Gastrocnemius medialis (tissue), 4 donors: Measurements from ENCODE around the gene ITPK1. TPM values are rescaled to one million over a fixed set of nuclear protein-coding genes. Genes with fewer than 3 reads are reported as not detected.

Experiments
- ATAC-seq, 2 donors: fragments of 150-250 bp; one replicate each; pipeline ENCODE4 v1.9.1; 2016
- DNase-seq, 2 donors: peaks; one replicate each; pipeline ENCODE4 v3.0.0-alpha.2; 2019
- H3K27ac ChIP-seq, 4 donors: fragments of 200-600 bp; sonication (generic); 1 replicate in 1 of 4; 2 replicates in 3 of 4; pipeline ENCODE4 v1.5.1; 2016 to 2018; ENCODE audit warnings: mild to moderate bottlenecking in 2 of 4, moderate library complexity in 1 of 4
- H3K27me3 ChIP-seq, 3 donors: fragments of 200-600 bp; sonication (generic) in 2 of 3; 1 replicate in 1 of 3; 2 replicates in 2 of 3; pipeline versions ENCODE4 v1.5.1 to v1.6.0; 2016 to 2019; ENCODE audit warnings: mild to moderate bottlenecking in 1 of 3, moderate library complexity in 1 of 3
- H3K36me3 ChIP-seq, 2 donors: fragments of 200-600 bp; sonication (generic) in 1 of 2; one replicate each; pipeline ENCODE4 v1.5.1; 2017 to 2018
- H3K4me1 ChIP-seq, 2 donors: fragments of 200-600 bp; sonication (generic) in 1 of 2; one replicate each; pipeline ENCODE4 v1.5.1; 2016 to 2017; ENCODE audit warnings: mild to moderate bottlenecking in 2 of 2
- H3K4me3 ChIP-seq, 4 donors: fragments of 200-600 bp; sonication (generic) in 3 of 4; 1 replicate in 1 of 4; 2 replicates in 3 of 4; pipeline ENCODE4 v1.5.1; 2016 to 2019; ENCODE audit warnings: mild to moderate bottlenecking in 2 of 4
- H3K9me3 ChIP-seq, 3 donors: fragments of 200-600 bp; sonication (generic) in 2 of 3; 1 replicate in 1 of 3; 2 replicates in 2 of 3; pipeline ENCODE4 v1.5.1; 2016 to 2019
- CTCF ChIP-seq, 5 experiments: fragments of 450-650 bp in 3 of 5; fragments of 200-600 bp in 2 of 5; sonication (generic) in 2 of 5; IDR thresholded peaks in 4 of 5; conservative IDR thresholded peaks in 1 of 5; 1 replicate in 4 of 5; 2 replicates in 1 of 5; pipeline ENCODE4 v1.5.1; 2016 to 2019; ENCODE audit warnings: antibody characterized with exemption in 5 of 5, mild to moderate bottlenecking in 3 of 5, moderate library complexity in 3 of 5
- POLR2A ChIP-seq, 2 donors: fragments of 450-650 bp; IDR thresholded peaks; one replicate each; pipeline ENCODE4 v1.6.1; 2017; ENCODE audit warnings: antibody characterized with exemption in 2 of 2, mild to moderate bottlenecking in 2 of 2, moderate library complexity in 2 of 2
- in situ Hi-C, 4 donors: fragments of 200-750 bp; cut with MboI; loops; one replicate each; pipeline versions ENCODE4 v1.15.0 to v1.8.0; 2017; ENCODE audit warnings: low sequenced_read_pairs in 4 of 4
- intact Hi-C: fragments of 100-400 bp; cut with DNase I; formaldehyde crosslinking; loops from one replicate; pipeline ENCODE4 v1.15.1; 2023; ENCODE audit warnings: low total_unique reads
- total RNA-seq, 4 donors: library from RNA; depleted of rRNA; stranded (reverse); fragments of >200 nt; gene quantifications; one replicate each; pipeline versions ENCODE4 v1.1.0 to v1.2.3, GENCODE V29; 2016

ITPK1 gene
- total RNA-seq, 4 donors from 2014 or later = 49.7 to 80.1 (median 53.6) TPM

GRCh38 chr14:93012951-93013719 lies 102.6 kb downstream of the ITPK1 start:
- Histone ChIP-seq H3K36me3 (no peaks in the 10 kb centered on the region), H3K4me3 (no peak overlapping the region), H3K27me3 (no peaks in the 10 kb centered on the region), H3K9me3 (no peaks in the 10 kb centered on the region), H3K27ac (peak overlapping the region in 2 of 4 donors; percentile 4), H3K4me1 (peaks cover 79 to 80% of the 10 kb centered on the region in 2 donors)
- DNase-seq (no peak), ATAC-seq (no peak)
- intact Hi-C loops = loop anchor here (10.0 kb wide), 1 partner anchor 172 kb away; the partner anchor contains the start of genes LYSET and MOAP1
- in situ Hi-C loops = no loop called here
- TF ChIP-seq POLR2A (IDR thresholded peaks at IDR 0.05) (no peak), CTCF (IDR thresholded peaks at IDR 0.05 in 4 of 5, conservative IDR thresholded peaks at IDR 0.05 in 1 of 5) (no peak)

GRCh38 chr14:93012506-93012905 lies 103.2 kb downstream of the ITPK1 start:
- no peak for DNase-seq
- Histone ChIP-seq H3K27me3 (no peaks in the 10 kb centered on the region), H3K4me3 (no peak overlapping the region), H3K4me1 (peaks cover 79 to 80% of the 10 kb centered on the region in 2 donors), H3K9me3 (no peaks in the 10 kb centered on the region), H3K36me3 (no peaks in the 10 kb centered on the region), H3K27ac (peak overlapping the region in 2 of 4 donors; percentile 57 to 68)
- in situ Hi-C loops = no loop called here
- intact Hi-C loops = loop anchor here (10.0 kb wide), 1 partner anchor 172 kb away; the partner anchor contains the start of genes LYSET and MOAP1
- no peak for ATAC-seq
- no peak for TF ChIP-seq CTCF (IDR thresholded peaks at IDR 0.05 in 4 of 5, conservative IDR thresholded peaks at IDR 0.05 in 1 of 5)

- ATAC-seq = peak; percentile 55 to 73
- Histone ChIP-seq H3K27ac (peak overlapping the region; percentile 5 to 68 (median 56)), H3K4me1 (peaks cover 79% of the 10 kb centered on the region in 2 donors), H3K4me3 (no peak overlapping the region), H3K9me3 (no peaks in the 10 kb centered on the region), H3K27me3 (no peaks in the 10 kb centered on the region), H3K36me3 (no peaks in the 10 kb centered on the region)
- DNase-seq = peak; percentile 33 to 41
- in situ Hi-C loops (no loop called here), intact Hi-C loops (loop anchor here (10.0 kb wide), 1 partner anchor 173 kb away; the partner anchor contains the start of genes LYSET and MOAP1)
- TF ChIP-seq POLR2A (IDR thresholded peaks at IDR 0.05) (no peak), CTCF (IDR thresholded peaks at IDR 0.05 in 4 of 5, conservative IDR thresholded peaks at IDR 0.05 in 1 of 5) (no peak)
These were observed 103.9 kb downstream of the ITPK1 start for GRCh38 chr14:93011650-93012325.

- no peak overlapping the region for H3K4me3 ChIP-seq
- in situ Hi-C loops = no loop called here
- H3K36me3 ChIP-seq = no peaks in the 10 kb centered on the region
- peak overlapping the region; percentile 5 to 68 (median 36) for H3K27ac ChIP-seq
- no peak for ATAC-seq
- H3K9me3 ChIP-seq = no peaks in the 10 kb centered on the region
- intact Hi-C loops = loop anchor here (10.0 kb wide), 1 partner anchor 174 kb away; the partner anchor contains the start of genes LYSET and MOAP1
- H3K27me3 ChIP-seq = no peaks in the 10 kb centered on the region
- no peak for DNase-seq
- TF ChIP-seq CTCF (IDR thresholded peaks at IDR 0.05 in 4 of 5, conservative IDR thresholded peaks at IDR 0.05 in 1 of 5) = no peak
- no peak for TF ChIP-seq POLR2A (IDR thresholded peaks at IDR 0.05)
- H3K4me1 ChIP-seq = peaks cover 74 to 77% of the 10 kb centered on the region in 2 donors
These were observed 104.6 kb downstream of the ITPK1 start for GRCh38 chr14:93011141-93011529.
